HL-60/S4 treated with phorbol 12-myristate 13-acetate at 8.2 ng/mL for 4 days and 3 days (cell line): Measurements from ENCODE around the gene CYGB.
"Not testable (repeated sequence)": the region's sequence is repeated elsewhere in the genome, so short reads cannot be mapped to it uniquely, and the experiment has no call there.

Experiments
- in situ Hi-C: fragments of 300-500 bp; cut with MboI; formaldehyde crosslinking; loops from 2 replicates; pipeline ENCODE4 v1.15.0; 2022; ENCODE audit warnings: low sequenced_read_pairs

The CYGB gene

GRCh38 chr17:76538941-76539570 is 1.5 kb upstream of the CYGB start:
- in situ Hi-C loops = no loop called here

DNA sequence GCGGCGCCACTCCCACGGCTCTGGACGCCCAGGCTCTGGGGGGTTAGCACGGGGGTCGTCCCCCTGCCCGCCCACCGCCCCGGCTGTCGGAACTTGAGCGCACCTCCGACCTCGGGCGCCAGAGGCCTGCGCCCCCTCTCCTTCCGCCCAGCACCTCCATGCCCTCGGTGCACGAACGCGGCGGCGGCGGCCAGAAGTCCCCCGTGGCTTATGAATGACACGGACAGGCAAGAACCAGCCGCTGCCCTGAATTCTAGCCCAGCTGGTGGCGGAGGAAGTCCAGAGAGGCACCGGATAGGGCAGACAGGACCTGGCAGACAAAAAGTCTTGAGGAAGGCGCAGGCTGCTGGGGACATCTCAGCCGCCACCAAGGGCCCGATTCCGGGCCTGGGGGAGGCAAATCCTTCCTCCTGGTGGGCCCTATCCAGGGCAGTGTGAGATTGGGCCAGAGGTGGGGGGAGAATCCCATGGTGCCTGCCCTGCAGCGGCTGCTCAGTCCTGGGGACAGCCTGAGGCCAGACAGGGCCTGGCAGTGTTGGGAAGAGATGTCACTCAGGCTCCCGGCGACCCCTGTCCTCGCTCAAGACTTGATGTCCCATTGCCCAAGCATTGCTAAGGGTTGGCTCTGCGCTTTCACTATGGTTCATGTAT is 897 bp upstream of the CYGB start:
- in situ Hi-C loops = no loop called here

GRCh38 chr17:76537288-76537577 is 276 bp downstream of the CYGB start:
- in situ Hi-C loops = no loop called here

DNA sequence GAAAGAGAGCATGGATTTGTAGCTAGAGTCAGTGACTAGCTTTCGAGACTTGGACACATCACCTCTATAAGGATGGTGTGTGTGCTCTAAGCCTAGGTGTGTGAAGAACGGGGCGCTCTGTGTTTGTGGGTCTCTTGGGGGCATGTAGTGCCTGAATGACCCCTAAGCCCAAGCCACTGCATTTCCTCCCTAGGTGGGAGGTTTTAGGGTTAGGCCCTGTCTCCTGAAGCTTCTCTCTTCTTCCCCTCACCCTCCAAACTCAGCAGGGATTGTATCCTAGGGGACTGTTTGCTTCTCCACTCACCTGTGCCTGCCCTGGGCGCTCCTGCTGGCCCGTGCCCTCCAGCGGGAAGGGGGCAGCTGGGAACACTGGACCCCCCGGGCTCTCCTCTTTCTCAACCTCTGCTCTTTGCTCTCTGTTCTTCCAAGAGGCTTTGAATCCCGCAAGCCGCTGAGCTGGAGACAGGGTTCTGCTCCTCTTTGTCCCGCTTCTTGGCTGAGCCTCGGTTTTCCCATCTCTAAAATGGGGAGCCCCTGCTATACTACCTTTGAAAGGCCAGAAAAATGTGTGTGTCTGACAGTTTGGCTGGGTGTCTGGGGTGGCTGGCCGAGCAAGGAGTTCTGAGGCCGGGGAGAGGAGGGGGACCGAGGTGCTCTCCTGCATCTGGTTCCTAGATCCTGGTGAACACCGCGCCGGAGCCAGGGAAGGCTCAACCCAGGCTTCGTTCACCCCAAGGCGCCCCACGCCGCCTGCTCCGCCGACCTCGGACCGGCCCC is 810 bp downstream of the CYGB start:
- in situ Hi-C loops = no loop called here

DNA sequence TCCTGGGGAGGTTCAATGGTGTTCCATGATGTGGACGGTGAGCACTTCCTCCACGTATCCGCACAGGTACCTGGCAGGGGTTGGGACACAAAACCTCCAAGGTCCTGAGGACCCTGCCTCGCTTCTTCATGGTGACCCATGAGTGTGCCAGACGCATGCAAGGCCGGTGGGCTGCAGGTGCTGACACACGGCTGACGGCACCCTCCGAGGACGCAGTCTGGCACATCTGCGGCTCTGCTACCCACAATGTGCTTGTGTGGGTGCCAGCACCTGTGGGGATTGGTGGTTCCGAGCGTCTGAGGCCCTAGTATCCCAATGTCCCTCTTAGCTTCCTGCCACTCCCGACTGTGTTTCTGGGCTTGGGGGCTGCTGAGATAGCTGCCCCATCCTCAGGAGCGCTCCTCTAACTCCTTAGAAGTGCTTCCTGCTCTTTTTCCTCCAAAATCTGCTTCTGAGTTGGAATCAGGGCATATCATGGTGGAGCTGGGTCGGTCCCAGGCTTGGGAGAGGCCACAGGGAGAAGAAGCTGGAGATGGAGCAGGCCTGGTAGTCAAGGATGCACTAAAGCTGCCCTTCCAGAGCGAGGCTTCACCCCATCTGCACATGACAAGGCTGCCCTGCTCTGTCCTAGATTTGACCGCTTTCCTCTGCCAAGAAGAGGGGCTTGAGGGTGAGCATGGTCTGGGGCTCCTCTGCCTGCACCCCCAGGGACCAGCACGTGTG is 1.6 kb downstream of the CYGB start:
- in situ Hi-C loops = no loop called here

DNA sequence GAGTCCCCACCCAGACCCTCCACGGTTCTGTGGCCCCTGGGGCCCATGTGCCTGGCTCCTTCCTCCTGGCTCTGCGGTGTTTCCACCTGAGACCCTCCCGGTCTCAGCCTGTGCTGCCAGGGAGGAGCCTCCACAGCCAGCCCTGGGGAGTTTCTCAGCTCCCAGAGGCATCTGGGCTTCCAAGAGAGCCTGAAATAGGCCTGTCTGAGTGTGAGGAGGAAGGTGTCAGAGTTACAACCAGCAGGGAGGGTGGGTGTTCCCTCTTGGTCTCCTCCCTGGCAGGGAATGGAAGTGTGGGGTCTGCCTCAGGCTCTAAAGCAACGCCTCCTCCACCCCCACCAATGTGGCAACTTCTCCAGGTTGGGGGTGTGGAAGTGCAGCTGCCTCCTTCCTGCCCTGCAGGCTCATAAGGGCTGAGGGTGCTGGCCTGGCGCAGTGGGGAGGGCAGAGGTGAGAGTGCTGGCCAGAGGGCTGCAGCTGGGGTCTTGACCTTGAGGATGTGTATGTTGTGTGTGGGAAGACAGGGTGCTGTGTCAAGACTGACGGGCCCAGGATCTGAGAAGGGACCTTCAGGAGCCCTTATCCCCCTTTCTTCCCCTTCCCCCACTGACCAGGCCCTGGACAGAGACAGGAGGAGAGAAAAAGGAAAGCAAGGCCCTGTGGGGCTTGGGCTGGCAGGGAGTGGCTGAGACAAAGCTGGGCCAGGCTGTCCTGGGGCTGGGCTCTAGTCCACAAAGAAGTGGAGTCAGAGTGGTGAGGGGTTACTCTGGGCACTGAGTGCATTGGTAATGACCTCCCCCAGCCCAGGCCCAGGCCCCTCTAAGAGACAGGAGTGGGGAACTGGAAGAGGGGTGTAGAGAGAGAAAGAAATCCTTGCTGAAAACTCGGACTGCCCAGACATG is 2.4 kb downstream of the CYGB start:
- in situ Hi-C loops = no loop called here

DNA sequence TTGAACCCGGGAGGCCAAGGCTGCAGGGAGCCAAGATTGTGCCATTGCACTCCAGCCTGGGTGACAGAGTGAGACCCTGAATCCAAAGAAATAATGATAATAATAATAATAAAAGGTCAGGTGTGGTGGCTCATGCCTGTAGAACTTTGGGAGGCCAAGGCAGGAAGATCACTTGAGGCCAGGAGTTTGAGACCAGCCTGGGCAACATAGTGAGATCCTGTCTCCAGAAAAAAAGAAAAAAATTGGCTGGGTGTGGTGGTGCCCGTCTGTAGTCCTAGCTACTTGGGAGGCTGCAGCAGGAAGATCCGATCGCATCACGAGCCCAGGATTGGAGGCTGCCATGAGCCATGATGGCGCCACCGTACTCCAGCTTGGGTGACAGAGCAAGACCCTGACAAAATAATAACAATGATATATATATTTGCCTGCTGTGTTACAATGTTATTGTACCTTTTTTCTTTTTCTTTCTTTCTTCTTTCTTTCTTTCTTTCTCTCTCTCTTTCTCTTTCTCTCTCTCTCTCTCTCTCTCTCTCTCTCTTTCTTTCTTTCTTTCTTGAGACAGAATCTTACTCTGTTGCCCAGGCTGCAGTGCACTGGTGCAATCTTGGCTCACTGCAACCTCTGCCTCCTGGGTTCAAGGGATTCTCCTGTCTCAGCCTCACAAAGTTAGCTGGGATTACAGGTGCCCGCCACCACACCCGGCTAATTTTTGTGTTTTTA is 3.7 kb downstream of the CYGB start:
- in situ Hi-C loops = not testable (repeated sequence)

- in situ Hi-C loops = no loop called here
Observed at GRCh38 chr17:76532072-76532651, 5.3 kb downstream of the CYGB start.

DNA sequence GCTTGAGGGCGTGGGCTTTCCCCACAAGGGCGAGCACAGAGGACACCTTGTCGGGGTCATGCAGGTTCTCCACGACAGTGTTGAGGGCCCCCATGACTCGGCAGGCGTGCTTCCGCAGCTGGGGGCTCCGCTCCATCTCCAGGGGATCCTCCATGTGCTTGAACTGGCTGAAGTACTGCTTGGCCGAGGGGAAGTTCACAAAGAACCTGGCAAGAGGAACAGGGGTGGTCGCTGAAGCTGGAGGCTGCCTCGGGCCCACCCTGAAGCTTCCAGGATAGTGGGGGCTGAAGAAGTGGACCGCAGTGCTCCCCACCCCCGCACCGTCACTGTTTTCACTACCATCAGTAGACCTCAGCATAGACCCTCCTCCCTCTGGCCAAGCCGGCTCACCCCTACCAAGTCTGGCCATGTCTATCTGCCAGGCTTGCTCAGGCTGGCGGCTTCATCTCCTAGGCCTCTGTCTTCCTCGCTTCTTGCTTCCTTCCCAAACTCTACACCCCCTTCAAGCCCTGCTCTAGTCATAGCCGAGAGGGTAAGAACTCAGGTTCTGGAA is 5.9 kb downstream of the CYGB start:
- in situ Hi-C loops = no loop called here

DNA sequence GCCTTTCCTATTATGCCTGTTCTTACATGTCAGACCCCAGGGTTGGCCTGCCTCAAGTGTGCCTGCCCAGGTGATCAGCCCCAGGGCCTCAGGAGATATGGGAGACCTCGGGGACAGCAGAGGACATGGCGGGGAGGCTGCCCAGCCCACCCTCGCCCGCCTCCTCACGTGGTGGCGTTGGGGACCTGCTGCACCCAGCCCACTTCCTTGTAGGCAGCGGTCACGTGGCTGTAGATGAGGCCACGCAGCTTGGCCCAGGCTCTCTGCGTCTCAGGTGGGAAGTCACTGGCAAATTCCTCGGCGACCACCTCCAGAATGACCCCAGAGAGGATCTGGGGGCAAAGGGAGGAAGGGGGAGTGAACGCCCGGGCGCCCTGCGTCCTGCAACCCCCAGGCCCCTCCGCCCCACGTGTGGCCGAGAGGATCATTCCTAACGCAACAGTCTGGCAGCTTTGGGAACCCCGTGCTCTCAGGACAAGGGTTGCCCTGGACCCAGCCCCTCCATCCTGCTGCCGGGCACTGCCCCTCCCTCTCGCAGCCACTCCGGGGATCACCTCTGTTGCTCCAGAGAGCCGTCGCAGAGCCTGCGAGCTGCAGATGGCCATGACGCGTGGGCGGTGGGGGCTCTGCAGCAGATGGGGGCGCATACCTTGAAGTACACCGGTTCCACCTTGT is 6.6 kb downstream of the CYGB start:
- in situ Hi-C loops = no loop called here

- in situ Hi-C loops = no loop called here
Observed at GRCh38 chr17:76530095-76530723, 7.3 kb downstream of the CYGB start.

GRCh38 chr17:76529224-76530094 is 8.1 kb downstream of the CYGB start:
- in situ Hi-C loops = no loop called here

DNA sequence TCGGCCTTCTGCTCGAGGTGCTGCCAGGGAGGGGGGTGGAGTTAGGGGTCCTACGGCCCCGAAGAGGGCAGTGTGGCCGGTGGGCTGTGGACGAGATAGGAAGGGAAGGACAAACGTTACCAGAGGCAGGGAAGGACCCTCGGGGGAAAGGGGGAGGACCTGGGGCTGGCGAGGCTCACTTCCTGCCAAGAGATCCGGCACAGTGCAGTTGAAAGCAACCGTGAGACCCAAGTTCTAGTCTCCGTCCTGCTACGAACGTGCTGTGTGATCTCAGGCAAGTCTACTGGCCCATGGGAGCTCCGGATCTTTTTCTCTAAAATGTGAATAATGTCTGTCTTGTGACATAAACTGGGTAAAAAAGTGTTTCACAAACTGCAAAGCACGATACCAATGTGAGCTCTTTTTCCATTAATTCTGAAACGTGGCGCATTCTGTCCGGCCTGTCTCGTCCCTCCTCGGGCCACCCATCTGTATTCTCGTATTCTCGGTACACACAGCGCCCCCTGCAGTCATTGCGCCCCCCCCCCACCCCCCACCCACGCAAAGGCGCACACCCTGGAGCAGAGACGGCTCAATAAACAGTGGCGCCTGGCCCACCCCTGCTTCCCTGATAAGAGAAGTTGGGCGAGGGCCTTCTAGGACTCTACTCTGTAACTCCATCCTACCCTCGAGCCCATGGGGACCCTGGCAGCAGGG is 8.8 kb downstream of the CYGB start:
- in situ Hi-C loops = no loop called here

DNA sequence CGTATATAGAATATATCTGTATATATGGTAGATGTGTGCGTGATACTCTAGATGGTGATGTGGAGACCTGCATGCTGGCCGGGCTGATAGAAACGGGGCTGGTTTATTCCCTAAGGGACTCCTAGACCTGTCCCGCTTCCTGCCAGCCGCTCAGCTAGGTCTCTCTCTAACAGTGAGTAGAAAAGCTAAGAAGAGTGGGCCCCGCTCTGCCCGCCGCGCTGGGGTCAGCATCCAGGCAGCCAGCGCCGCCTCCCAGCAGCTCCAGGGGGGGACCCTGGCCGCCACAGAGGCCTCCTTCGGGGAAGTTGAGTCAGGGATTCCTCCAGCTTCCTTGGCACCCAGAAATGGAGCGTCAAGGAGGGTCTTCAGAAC is 9.4 kb downstream of the CYGB start:
- in situ Hi-C loops = no loop called here

- in situ Hi-C loops = no loop called here
Observed at GRCh38 chr17:76527430-76528111, 9.9 kb downstream of the CYGB start.

- in situ Hi-C loops = not testable (repeated sequence)
Observed at GRCh38 chr17:76527016-76527415, 10.5 kb downstream of the CYGB start.
